Stimulated activated CD4-positive, alpha-beta T cell treated with anti-CD3 and anti-CD28 coated beads, Interleukin-15, amount 100 ng/mL, for 24 hours (primary cell): ENCODE data around the gene OR52W1.
"Not testable (repeated sequence)": the region's sequence is repeated elsewhere in the genome, so short reads cannot be mapped to it uniquely, and the experiment has no call there.

Source experiments
- DNase-seq: peaks from one replicate; pipeline ENCODE4 v3.0.0-alpha.2; 2020

The OR52W1 gene

GRCh38 chr11:6219359-6219758 lies 20.3 kb downstream of the OR52W1 start:
- no peak for DNase-seq

- no peak for DNase-seq
Measured at GRCh38 chr11:6223854-6224253, 24.8 kb downstream of the OR52W1 start.

GRCh38 chr11:6224421-6224820 lies 25.4 kb downstream of the OR52W1 start:
- DNase-seq = no peak

GRCh38 chr11:6225024-6225423 lies 26.0 kb downstream of the OR52W1 start:
- DNase-seq = no peak

GRCh38 chr11:6225896-6226295 lies 26.9 kb downstream of the OR52W1 start:
- DNase-seq = no peak

GRCh38 chr11:6228520-6228919 lies 29.5 kb downstream of the OR52W1 start:
- no peak for DNase-seq

GRCh38 chr11:6229911-6230310 lies 30.9 kb downstream of the OR52W1 start:
- DNase-seq = no peak

- DNase-seq = no peak
Measured at GRCh38 chr11:6232899-6233298, 33.9 kb downstream of the OR52W1 start.

- DNase-seq = no peak
Measured at GRCh38 chr11:6233984-6234386, 35.0 kb downstream of the OR52W1 start.

- peak; percentile 100 for DNase-seq
Measured at GRCh38 chr11:6234387-6235107, 35.5 kb downstream of the OR52W1 start, which contains the start of gene FHIP1B. FHIP1B (minus strand) TSS chr11:6234636; CDS start chr11:6224516, 10,120 bp downstream.

GRCh38 chr11:6237266-6237665 lies 38.2 kb downstream of the OR52W1 start:
- no peak for DNase-seq

- DNase-seq = no peak
Measured at GRCh38 chr11:6237761-6238302, 38.8 kb downstream of the OR52W1 start.

GRCh38 chr11:6238902-6239301 lies 39.9 kb downstream of the OR52W1 start, which contains the start of gene CNGA4:
CNGA4 (plus strand) TSS chr11:6239089; CDS start chr11:6239207, 118 bp downstream.
- no peak for DNase-seq

- DNase-seq = no peak
Measured at GRCh38 chr11:6240139-6240538, 41.1 kb downstream of the OR52W1 start.

GRCh38 chr11:6240781-6241180 lies 41.8 kb downstream of the OR52W1 start:
- no peak for DNase-seq

GRCh38 chr11:6241316-6241715 lies 42.3 kb downstream of the OR52W1 start:
- DNase-seq = no peak

GRCh38 chr11:6245536-6245935 lies 46.5 kb downstream of the OR52W1 start:
- DNase-seq = no peak

- DNase-seq = no peak
Measured at GRCh38 chr11:6248248-6248647, 49.2 kb downstream of the OR52W1 start.

- DNase-seq = not testable (repeated sequence)
Measured at GRCh38 chr11:6248897-6249296, 49.9 kb downstream of the OR52W1 start.
